H1 (cell line): ENCODE measurements around the gene SYNJ2. TPM values are rescaled to one million over a fixed set of nuclear protein-coding genes. Genes with fewer than 3 reads are reported as not detected.

ENCODE experiments used
- BACH1 ChIP-seq: IDR thresholded peaks from 2 replicates; pipeline ENCODE4 v1.6.1; 2012; ENCODE audit warnings: low read length, improper control_type of control experiment
- CREB1 ChIP-seq: IDR thresholded peaks from 2 replicates; pipeline ENCODE4 v1.6.1; 2012; ENCODE audit warnings: inconsistent platforms
- HDAC2 ChIP-seq, 2 experiments: fragments of 300-600 bp in 1 of 2; sonication (generic) in 1 of 2; IDR thresholded peaks; 2 replicates each; pipeline ENCODE4 v1.6.1; 2011 to 2012; ENCODE audit warnings: low read depth in 2 of 2, low read length in 2 of 2, mild to moderate bottlenecking in 2 of 2, moderate library complexity in 2 of 2, borderline replicate concordance in 1 of 2, inconsistent platforms in 1 of 2
- KDM1A ChIP-seq: fragments of 200-600, 300-600 bp; sonication (generic); IDR thresholded peaks from 2 replicates; pipeline ENCODE4 v1.7.1; 2016; ENCODE audit warnings: mild to moderate bottlenecking, low read length, borderline replicate concordance
- SRF ChIP-seq: IDR thresholded peaks from 2 replicates; pipeline ENCODE4 v1.6.1; 2011; ENCODE audit warnings: mild to moderate bottlenecking, low read depth, low read length, moderate library complexity
- polyA plus RNA-seq, 7 experiments: library from polyadenylated mRNA; depleted of rRNA in 3 of 7; stranded (reverse) in 5 of 7; unstranded in 2 of 7; fragments of >200 nt in 5 of 7; fragments of 200-250 nt in 2 of 7; gene quantifications; 1 replicate in 5 of 7; 2 replicates in 1 of 7; 4 replicates in 1 of 7; pipeline versions ENCODE4 v1.2.1 to v1.2.3, GENCODE V29; 2011 to 2013; ENCODE audit warnings: missing spikeins in 2 of 7, mixed read lengths in 2 of 7
- total RNA-seq: library from RNA; stranded (reverse); fragmentation: NEBNext Ultra II Directional; extraction: Animal tissue kit (Norgen Biotek cat#: 25700); gene quantifications from 2 replicates; pipeline ENCODE4 v1.2.1, GENCODE V29; 2021

The SYNJ2 gene
- total and polyA plus RNA-seq, 2 of the 8 experiments (the other 6 are each of a cell fraction or from before 2014, with no cell fraction given) = 3.7 to 13.9 TPM

- no peak for TF ChIP-seq SRF
- no peak for TF ChIP-seq KDM1A
- no peak for TF ChIP-seq HDAC2 (IDR thresholded peaks at IDR 0.05; ENCODE audit: borderline replicate concordance in 1 of 2, low read depth in 2 of 2, low read length in 2 of 2)
- no peak for TF ChIP-seq BACH1
- TF ChIP-seq CREB1 = no peak
Observed at GRCh38 chr6:158083455-158084325, 102.0 kb downstream of the SYNJ2 start (continued).
